Fibroblast of lung (primary cell): ENCODE data around the gene DTX4. TPM values are rescaled to one million over a fixed set of nuclear protein-coding genes. Genes with fewer than 3 reads are reported as not detected.

Experiments
- DNase-seq, 2 donors: peaks; one replicate each; pipeline versions ENCODE4 v3.0.0 to v3.0.0-alpha.2; 2010; ENCODE audit warnings: low read depth in 2 of 2
- H2AFZ ChIP-seq: 2 replicates; pipeline ENCODE4 v1.5.1; 2012; ENCODE audit warnings: low read length, control low read depth, inconsistent platforms
- H3K27ac ChIP-seq: 2 replicates; pipeline ENCODE4 v1.5.1; 2011; ENCODE audit warnings: low read length, control low read depth; ENCODE audit not compliant: insufficient read depth
- H3K27me3 ChIP-seq: 2 replicates; pipeline ENCODE4 v1.5.1; 2011; ENCODE audit warnings: mild to moderate bottlenecking, low read length; ENCODE audit not compliant: control insufficient read depth, insufficient read depth
- H3K36me3 ChIP-seq: 2 replicates; pipeline ENCODE4 v1.5.1; 2011; ENCODE audit warnings: low read length; ENCODE audit not compliant: control insufficient read depth, insufficient read depth
- H3K4me1 ChIP-seq: 2 replicates; pipeline ENCODE4 v1.5.1; 2011; ENCODE audit warnings: low read length; ENCODE audit not compliant: control insufficient read depth, insufficient read depth; ENCODE audit errors: extremely low read depth
- H3K4me2 ChIP-seq: 2 replicates; pipeline ENCODE4 v1.5.1; 2011; ENCODE audit warnings: low read length, control low read depth; ENCODE audit not compliant: insufficient read depth; ENCODE audit errors: extremely low read depth
- H3K4me3 ChIP-seq, 4 experiments: fragments of 200-600 bp in 1 of 4; sonication (generic) in 1 of 4; replicated peaks in 1 of 4; 2 replicates each; pipeline ENCODE4 v1.5.1; 2011 to 2016; ENCODE audit warnings: low read length in 4 of 4, low read depth in 3 of 4, mild to moderate bottlenecking in 3 of 4, control low read depth in 2 of 4, inconsistent platforms in 1 of 4, mixed read lengths in 1 of 4; ENCODE audit not compliant: insufficient read depth in 1 of 4; ENCODE audit errors: control extremely low read depth in 1 of 4
- H3K79me2 ChIP-seq: 2 replicates; pipeline ENCODE4 v1.5.1; 2012; ENCODE audit warnings: mild to moderate bottlenecking, low read length, inconsistent platforms; ENCODE audit not compliant: control insufficient read depth, insufficient read depth
- H3K9ac ChIP-seq: 2 replicates; pipeline ENCODE4 v1.5.1; 2011; ENCODE audit warnings: mild to moderate bottlenecking, low read length, control low read depth; ENCODE audit not compliant: insufficient read depth
- H3K9me3 ChIP-seq: 2 replicates; pipeline ENCODE4 v1.5.1; 2012; ENCODE audit warnings: low read depth, low read length; ENCODE audit not compliant: control insufficient read depth, insufficient read depth
- H4K20me1 ChIP-seq: 2 replicates; pipeline ENCODE4 v1.5.1; 2011; ENCODE audit warnings: low read length; ENCODE audit not compliant: control insufficient read depth, insufficient read depth; ENCODE audit errors: extremely low read depth
- EZH2 ChIP-seq: IDR thresholded peaks from 2 replicates; pipeline ENCODE4 v1.5.1; 2012; ENCODE audit warnings: low read length, control low read depth, mild to moderate bottlenecking; ENCODE audit errors: missing control alignments
- polyA plus RNA-seq, 2 donors: library from polyadenylated mRNA; depleted of rRNA in 1 of 2; stranded (reverse) in 1 of 2; unstranded in 1 of 2; fragments of >200 nt; gene quantifications; 2 replicates each; pipeline ENCODE4 v1.2.1, GENCODE V29; 2011 to 2012; ENCODE audit warnings: missing spikeins in 1 of 2
- total RNA-seq: library from RNA; depleted of rRNA; stranded (reverse); fragments of >200 nt; gene quantifications from 2 replicates; pipeline ENCODE4 v1.2.1, GENCODE V29; 2014
- TF ChIP-seq, protein P1 (sequence below), 2 donors: IDR thresholded peaks in 1 of 2; conservative IDR thresholded peaks in 1 of 2; 1 replicate in 1 of 2; 2 replicates in 1 of 2; pipeline ENCODE4 v1.5.1; 2011 to 2012; ENCODE audit warnings: low read length in 2 of 2, control low read depth in 1 of 2, inconsistent platforms in 1 of 2, low read depth in 1 of 2, mild to moderate bottlenecking in 1 of 2

The DTX4 gene
- total and polyA plus RNA-seq, 2 donors (not counting 1 experiment from before 2014, with no cell fraction given), result 1.2 to 4.8 TPM

DNA sequence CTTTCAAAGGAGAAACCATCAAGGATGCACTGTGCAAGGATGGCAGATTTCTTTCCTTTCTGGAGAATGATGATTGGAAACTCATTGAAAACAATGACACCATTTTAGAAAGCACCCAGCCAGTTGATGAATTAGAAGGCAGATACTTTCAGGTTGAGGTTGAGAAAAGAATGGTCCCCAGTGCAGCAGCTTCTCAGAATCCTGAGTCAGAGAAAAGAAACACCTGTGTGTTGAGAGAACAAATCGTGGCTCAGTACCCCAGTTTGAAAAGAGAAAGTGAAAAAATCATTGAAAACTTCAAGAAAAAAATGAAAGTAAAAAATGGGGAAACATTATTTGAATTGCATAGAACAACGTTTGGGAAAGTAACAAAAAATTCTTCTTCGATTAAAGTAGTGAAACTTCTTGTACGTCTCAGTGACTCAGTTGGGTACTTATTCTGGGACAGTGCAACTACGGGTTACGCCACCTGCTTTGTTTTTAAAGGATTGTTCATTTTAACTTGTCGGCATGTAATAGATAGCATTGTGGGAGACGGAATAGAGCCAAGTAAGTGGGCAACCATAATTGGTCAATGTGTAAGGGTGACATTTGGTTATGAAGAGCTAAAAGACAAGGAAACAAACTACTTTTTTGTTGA lies 19.5 kb upstream of the DTX4 start:
- Histone ChIP-seq H3K36me3 (no peaks in the 10 kb centered on the region), H3K9me3 (no peaks in the 10 kb centered on the region), H3K9ac (no peak overlapping the region), H2AFZ (no peak overlapping the region), H3K4me2 (no peak overlapping the region), H3K27ac (no peak overlapping the region), H3K79me2 (peaks cover 3% of the 10 kb centered on the region), H4K20me1 (no peaks in the 10 kb centered on the region), H3K4me1 (no peaks in the 10 kb centered on the region), H3K27me3 (no peaks in the 10 kb centered on the region), H3K4me3 (no peak overlapping the region)
- no peak for DNase-seq
- TF ChIP-seq, protein P1, sequence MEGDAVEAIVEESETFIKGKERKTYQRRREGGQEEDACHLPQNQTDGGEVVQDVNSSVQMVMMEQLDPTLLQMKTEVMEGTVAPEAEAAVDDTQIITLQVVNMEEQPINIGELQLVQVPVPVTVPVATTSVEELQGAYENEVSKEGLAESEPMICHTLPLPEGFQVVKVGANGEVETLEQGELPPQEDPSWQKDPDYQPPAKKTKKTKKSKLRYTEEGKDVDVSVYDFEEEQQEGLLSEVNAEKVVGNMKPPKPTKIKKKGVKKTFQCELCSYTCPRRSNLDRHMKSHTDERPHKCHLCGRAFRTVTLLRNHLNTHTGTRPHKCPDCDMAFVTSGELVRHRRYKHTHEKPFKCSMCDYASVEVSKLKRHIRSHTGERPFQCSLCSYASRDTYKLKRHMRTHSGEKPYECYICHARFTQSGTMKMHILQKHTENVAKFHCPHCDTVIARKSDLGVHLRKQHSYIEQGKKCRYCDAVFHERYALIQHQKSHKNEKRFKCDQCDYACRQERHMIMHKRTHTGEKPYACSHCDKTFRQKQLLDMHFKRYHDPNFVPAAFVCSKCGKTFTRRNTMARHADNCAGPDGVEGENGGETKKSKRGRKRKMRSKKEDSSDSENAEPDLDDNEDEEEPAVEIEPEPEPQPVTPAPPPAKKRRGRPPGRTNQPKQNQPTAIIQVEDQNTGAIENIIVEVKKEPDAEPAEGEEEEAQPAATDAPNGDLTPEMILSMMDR (conservative IDR thresholded peaks at IDR 0.05 in 1 of 2, IDR thresholded peaks at IDR 0.05 in 1 of 2; ENCODE audit: low read depth in 1 of 2, low read length in 2 of 2), result no peak
- no peak for TF ChIP-seq EZH2

DNA sequence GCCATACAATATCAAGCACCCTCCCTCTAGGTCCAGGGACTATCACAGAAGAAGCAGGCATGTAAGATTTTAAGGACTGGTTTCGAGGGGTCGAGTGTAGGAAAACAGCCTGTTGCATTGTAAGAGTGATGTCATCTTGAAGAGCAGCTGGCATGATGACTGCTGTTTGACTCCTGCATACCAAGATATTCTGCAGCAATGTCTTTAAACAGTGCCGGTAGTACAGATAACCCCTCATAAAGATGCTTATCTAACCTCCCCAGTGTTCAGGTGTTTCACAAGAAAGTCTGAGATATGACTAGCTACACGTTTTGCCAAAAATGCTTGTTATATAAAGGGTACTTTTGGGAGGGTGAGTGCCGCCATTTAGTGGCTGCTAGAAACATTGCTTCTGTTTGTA lies 17.3 kb upstream of the DTX4 start:
- Histone ChIP-seq H3K4me1 (no peaks in the 10 kb centered on the region), H4K20me1 (no peaks in the 10 kb centered on the region), H2AFZ (no peak overlapping the region), H3K4me2 (no peak overlapping the region), H3K4me3 (no peak overlapping the region), H3K9ac (no peak overlapping the region), H3K79me2 (no peaks in the 10 kb centered on the region), H3K27me3 (no peaks in the 10 kb centered on the region), H3K36me3 (no peaks in the 10 kb centered on the region), H3K27ac (no peak overlapping the region), H3K9me3 (no peaks in the 10 kb centered on the region)
- DNase-seq, result no peak
- TF ChIP-seq EZH2, result no peak
- TF ChIP-seq, protein P1 (conservative IDR thresholded peaks at IDR 0.05 in 1 of 2, IDR thresholded peaks at IDR 0.05 in 1 of 2; ENCODE audit: low read depth in 1 of 2, low read length in 2 of 2), result no peak

DNA sequence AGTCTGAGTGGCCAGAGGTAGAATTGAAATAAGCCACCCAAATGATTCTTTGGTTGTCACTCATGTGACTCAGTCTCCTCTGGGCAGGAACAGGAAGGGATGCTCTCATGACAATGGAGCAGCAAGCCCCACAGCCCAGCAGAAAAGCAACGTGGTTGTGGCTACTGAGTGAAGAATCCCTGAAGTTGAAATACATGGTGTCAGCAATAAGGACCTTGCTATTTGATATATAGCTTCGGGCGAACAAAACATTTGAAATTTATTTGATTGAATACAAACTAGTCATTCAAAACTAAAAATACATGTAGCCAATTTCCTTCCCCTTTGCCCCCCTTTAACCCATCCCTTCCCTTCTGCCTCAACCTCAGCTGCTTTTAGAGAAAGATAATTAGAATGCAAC lies 14.5 kb upstream of the DTX4 start:
- no peak overlapping the region for H2AFZ ChIP-seq
- DNase-seq, result no peak
- H3K4me3 ChIP-seq, result no peak overlapping the region
- no peaks in the 10 kb centered on the region for H3K79me2 ChIP-seq
- H3K4me2 ChIP-seq, result no peak overlapping the region
- H3K27ac ChIP-seq, result no peak overlapping the region
- H3K9me3 ChIP-seq, result no peaks in the 10 kb centered on the region
- TF ChIP-seq EZH2, result no peak
- TF ChIP-seq, protein P1 (conservative IDR thresholded peaks at IDR 0.05 in 1 of 2, IDR thresholded peaks at IDR 0.05 in 1 of 2; ENCODE audit: low read depth in 1 of 2, low read length in 2 of 2), result no peak
- H3K9ac ChIP-seq, result no peak overlapping the region
- no peaks in the 10 kb centered on the region for H3K36me3 ChIP-seq
- no peaks in the 10 kb centered on the region for H3K4me1 ChIP-seq
- peaks cover 2% of the 10 kb centered on the region for H3K27me3 ChIP-seq
- no peaks in the 10 kb centered on the region for H4K20me1 ChIP-seq
